HEK293 (cell line): ENCODE results near the gene DNHD1.

Experiments
- CTCF ChIA-PET: fragments of 350-600 bp; formaldehyde crosslinking; extraction: SDS; loops from one replicate; lab custom pipeline; 2021; ENCODE audit warnings: antibody characterized with exemption; lab: Yijun Ruan, JAX
- POLR2A ChIA-PET: fragments of 300-600 bp; formaldehyde crosslinking; extraction: SDS; loops from one replicate; lab custom pipeline; 2020; ENCODE audit warnings: antibody characterized with exemption, inconsistent platforms; lab: Yijun Ruan, JAX
- H3K27ac ChIP-seq: fragments of 200-500 bp; sonication (Bioruptor generic); 2 replicates; pipeline ENCODE4 v1.5.1; 2014; ENCODE audit warnings: low read depth, low read length, control low read depth, inconsistent platforms; ENCODE audit errors: extremely low read depth
- H3K36me3 ChIP-seq, 2 experiments: fragments of 200-500 bp in 1 of 2; sonication (Bioruptor generic) in 1 of 2; 1 replicate in 1 of 2; 2 replicates in 1 of 2; pipeline ENCODE4 v1.5.1; 2014 to 2017; ENCODE audit warnings: inconsistent platforms in 2 of 2, low read length in 2 of 2; ENCODE audit not compliant: control insufficient read depth in 2 of 2, insufficient read depth in 1 of 2
- H3K4me1 ChIP-seq: fragments of 200-500 bp; sonication (Bioruptor generic); 2 replicates; pipeline ENCODE4 v1.5.1; 2014; ENCODE audit warnings: mild to moderate bottlenecking, low read length, inconsistent platforms; ENCODE audit not compliant: control insufficient read depth, insufficient read depth
- H3K4me3 ChIP-seq: 2 replicates; pipeline ENCODE4 v1.5.1; 2011; ENCODE audit warnings: low read depth, mild to moderate bottlenecking, control low read depth, low read length, moderate library complexity
- H3K9me3 ChIP-seq: fragments of 200-500 bp; sonication (Bioruptor generic); 2 replicates; pipeline ENCODE4 v1.5.1; 2014; ENCODE audit warnings: low read depth, low read length, inconsistent platforms; ENCODE audit not compliant: control insufficient read depth, insufficient read depth
- BCL11B ChIP-seq: fragments of 450-650 bp; formaldehyde crosslinking; IDR thresholded peaks from 2 replicates; pipeline ENCODE4 v1.5.1; 2016; ENCODE audit warnings: low read depth, missing biosample characterization, missing genetic modification characterization
- FEZF1 ChIP-seq: fragments of 450-650 bp; formaldehyde crosslinking; IDR thresholded peaks from 2 replicates; pipeline ENCODE4 v1.5.1; 2016; ENCODE audit warnings: missing biosample characterization, missing genetic modification characterization
- HOXA7 ChIP-seq: sonication (generic); formaldehyde crosslinking; IDR thresholded peaks from 2 replicates; pipeline ENCODE4 v1.8.1; 2022; ENCODE audit warnings: missing genetic modification reagents, borderline replicate concordance
- HOXC10 ChIP-seq: sonication (generic); formaldehyde crosslinking; IDR thresholded peaks from 2 replicates; pipeline ENCODE4 v1.8.1; 2023; ENCODE audit warnings: mild to moderate bottlenecking, missing genetic modification reagents
- KLF1 ChIP-seq: fragments of 450-650 bp; formaldehyde crosslinking; IDR thresholded peaks from 2 replicates; pipeline ENCODE4 v1.5.1; 2016; ENCODE audit warnings: missing biosample characterization, missing genetic modification characterization
- MZF1 ChIP-seq: fragments of 450-650 bp; formaldehyde crosslinking; IDR thresholded peaks from 2 replicates; pipeline ENCODE4 v1.5.1; 2017; ENCODE audit warnings: missing biosample characterization, missing genetic modification characterization, borderline replicate concordance
- ZBTB20 ChIP-seq: fragments of 450-650 bp; formaldehyde crosslinking; IDR thresholded peaks from 2 replicates; pipeline ENCODE4 v1.5.1; 2016; ENCODE audit warnings: missing biosample characterization, missing genetic modification characterization
- ZBTB21 ChIP-seq: fragments of 450-650 bp; formaldehyde crosslinking; IDR thresholded peaks from 2 replicates; pipeline ENCODE4 v1.5.1; 2017; ENCODE audit warnings: missing biosample characterization, missing genetic modification characterization
- ZNF138 ChIP-seq: fragments of 450-650 bp; formaldehyde crosslinking; IDR thresholded peaks from 2 replicates; pipeline ENCODE4 v1.5.1; 2016; ENCODE audit warnings: missing biosample characterization, missing genetic modification characterization, borderline replicate concordance
- ZNF174 ChIP-seq: fragments of 450-650 bp; formaldehyde crosslinking; IDR thresholded peaks from 2 replicates; pipeline ENCODE4 v1.5.0; 2017; ENCODE audit warnings: missing biosample characterization, mild to moderate bottlenecking, missing genetic modification characterization
- ZNF521 ChIP-seq: fragments of 450-650 bp; formaldehyde crosslinking; IDR thresholded peaks from 2 replicates; pipeline ENCODE4 v1.5.1; 2017; ENCODE audit warnings: missing biosample characterization, mild to moderate bottlenecking, missing genetic modification characterization
- ZNF549 ChIP-seq: fragments of 450-650 bp; IDR thresholded peaks from 2 replicates; pipeline ENCODE4 v1.5.1; 2018; ENCODE audit warnings: missing biosample characterization, missing genetic modification characterization, mild to moderate bottlenecking, inconsistent platforms, moderate library complexity
- ZNF596 ChIP-seq: fragments of 450-650 bp; IDR thresholded peaks from 2 replicates; pipeline ENCODE4 v1.5.0; 2018; ENCODE audit warnings: missing biosample characterization, mild to moderate bottlenecking, missing genetic modification characterization, moderate library complexity
- ZNF610 ChIP-seq: fragments of 450-650 bp; formaldehyde crosslinking; IDR thresholded peaks from 2 replicates; pipeline ENCODE4 v1.5.1; 2016; ENCODE audit warnings: missing biosample characterization, missing genetic modification characterization, borderline replicate concordance
- ZNF677 ChIP-seq: fragments of 450-650 bp; IDR thresholded peaks from 2 replicates; pipeline ENCODE4 v1.5.0; 2018; ENCODE audit warnings: missing biosample characterization, mild to moderate bottlenecking, missing genetic modification characterization, moderate library complexity
- ZNF707 ChIP-seq: fragments of 450-650 bp; formaldehyde crosslinking; IDR thresholded peaks from 2 replicates; pipeline ENCODE4 v1.5.1; 2016; ENCODE audit warnings: missing biosample characterization, missing genetic modification characterization
- TF ChIP-seq, protein P1 (sequence below): fragments of 450-650 bp; formaldehyde crosslinking; IDR thresholded peaks from 2 replicates; pipeline ENCODE4 v1.5.1; 2017; ENCODE audit warnings: missing biosample characterization, missing genetic modification characterization
- TF ChIP-seq, protein P2 (sequence below): fragments of 450-650 bp; formaldehyde crosslinking; IDR thresholded peaks from 2 replicates; pipeline ENCODE4 v1.5.1; 2016; ENCODE audit warnings: missing biosample characterization, missing genetic modification characterization
- TF ChIP-seq, protein P3 (sequence below): fragments of 450-650 bp; formaldehyde crosslinking; IDR thresholded peaks from 2 replicates; pipeline ENCODE4 v1.5.1; 2016; ENCODE audit warnings: missing biosample characterization, missing genetic modification characterization, low read depth
- TF ChIP-seq, protein P4 (sequence below): fragments of 450-650 bp; formaldehyde crosslinking; IDR thresholded peaks from 2 replicates; pipeline ENCODE4 v1.5.1; 2016; ENCODE audit warnings: missing biosample characterization, missing genetic modification characterization
- TF ChIP-seq, protein P5 (sequence below): fragments of 450-650 bp; formaldehyde crosslinking; optimal IDR thresholded peaks from 2 replicates; pipeline ENCODE3; 2016; ENCODE audit warnings: missing biosample characterization, mild to moderate bottlenecking, missing genetic modification characterization
- TF ChIP-seq, protein P6 (sequence below): fragments of 450-650 bp; formaldehyde crosslinking; IDR thresholded peaks from 2 replicates; pipeline ENCODE4 v1.5.1; 2016; ENCODE audit warnings: missing biosample characterization, missing genetic modification characterization, borderline replicate concordance

DNHD1 gene

DNA sequence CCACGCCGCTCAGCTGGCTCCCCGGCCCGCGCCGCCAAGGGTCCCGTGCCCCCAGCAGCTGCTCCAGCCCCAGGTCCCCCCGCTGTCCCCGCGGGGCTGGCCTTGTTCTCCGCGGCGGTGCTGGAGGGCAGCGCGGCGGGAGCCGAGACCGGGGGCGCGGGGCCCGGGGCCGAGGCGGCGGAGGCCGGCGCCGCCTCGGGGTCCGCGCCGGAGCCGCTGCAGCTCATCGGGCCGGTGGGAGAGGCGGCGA is 114.8 kb downstream of the DNHD1 start:
- H3K4me3 ChIP-seq = peak overlapping the region; percentile 83
- H3K9me3 ChIP-seq = no peaks in the 10 kb centered on the region
- peaks cover 0 to 75% of the 10 kb centered on the region in 2 experiments; a peak in 1 of 3 replicates for H3K36me3 ChIP-seq
- CTCF ChIA-PET = interaction anchor here (0.6 to 2.0 kb wide), 2 partner anchors 72 to 851 kb away, joined by 4 to 10 read pairs; partner anchors contain the start of gene MRPL17
- H3K27ac ChIP-seq = peak overlapping the region; percentile 70
- TF ChIP-seq ZNF138 (tag by site-specific recombination) (no peak), ZNF610 (tag by site-specific recombination) (no peak), ZNF521 (tag by site-specific recombination) (no peak), HOXC10 (0 out of 2 replicates have a peak, but pooled peaks have one; percentile 91), FEZF1 (tag by site-specific recombination) (no peak), BCL11B (tag by site-specific recombination) (no peak), ZNF174 (no peak), ZBTB20 (tag by site-specific recombination) (no peak), ZNF677 (tag by site-specific recombination) (0 out of 2 replicates have a peak, but pooled peaks have one; percentile 24), MZF1 (tag by site-specific recombination) (no peak), HOXA7 (no peak), ZNF707 (tag by site-specific recombination) (no peak), ZNF596 (tag by site-specific recombination) (no peak), KLF1 (tag by site-specific recombination) (no peak), ZNF549 (tag by site-specific recombination) (no peak), ZBTB21 (tag by site-specific recombination) (no peak)
- TF ChIP-seq, protein P1, sequence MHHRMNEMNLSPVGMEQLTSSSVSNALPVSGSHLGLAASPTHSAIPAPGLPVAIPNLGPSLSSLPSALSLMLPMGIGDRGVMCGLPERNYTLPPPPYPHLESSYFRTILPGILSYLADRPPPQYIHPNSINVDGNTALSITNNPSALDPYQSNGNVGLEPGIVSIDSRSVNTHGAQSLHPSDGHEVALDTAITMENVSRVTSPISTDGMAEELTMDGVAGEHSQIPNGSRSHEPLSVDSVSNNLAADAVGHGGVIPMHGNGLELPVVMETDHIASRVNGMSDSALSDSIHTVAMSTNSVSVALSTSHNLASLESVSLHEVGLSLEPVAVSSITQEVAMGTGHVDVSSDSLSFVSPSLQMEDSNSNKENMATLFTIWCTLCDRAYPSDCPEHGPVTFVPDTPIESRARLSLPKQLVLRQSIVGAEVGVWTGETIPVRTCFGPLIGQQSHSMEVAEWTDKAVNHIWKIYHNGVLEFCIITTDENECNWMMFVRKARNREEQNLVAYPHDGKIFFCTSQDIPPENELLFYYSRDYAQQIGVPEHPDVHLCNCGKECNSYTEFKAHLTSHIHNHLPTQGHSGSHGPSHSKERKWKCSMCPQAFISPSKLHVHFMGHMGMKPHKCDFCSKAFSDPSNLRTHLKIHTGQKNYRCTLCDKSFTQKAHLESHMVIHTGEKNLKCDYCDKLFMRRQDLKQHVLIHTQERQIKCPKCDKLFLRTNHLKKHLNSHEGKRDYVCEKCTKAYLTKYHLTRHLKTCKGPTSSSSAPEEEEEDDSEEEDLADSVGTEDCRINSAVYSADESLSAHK (tag by site-specific recombination) = no peak
- TF ChIP-seq, protein P2, sequence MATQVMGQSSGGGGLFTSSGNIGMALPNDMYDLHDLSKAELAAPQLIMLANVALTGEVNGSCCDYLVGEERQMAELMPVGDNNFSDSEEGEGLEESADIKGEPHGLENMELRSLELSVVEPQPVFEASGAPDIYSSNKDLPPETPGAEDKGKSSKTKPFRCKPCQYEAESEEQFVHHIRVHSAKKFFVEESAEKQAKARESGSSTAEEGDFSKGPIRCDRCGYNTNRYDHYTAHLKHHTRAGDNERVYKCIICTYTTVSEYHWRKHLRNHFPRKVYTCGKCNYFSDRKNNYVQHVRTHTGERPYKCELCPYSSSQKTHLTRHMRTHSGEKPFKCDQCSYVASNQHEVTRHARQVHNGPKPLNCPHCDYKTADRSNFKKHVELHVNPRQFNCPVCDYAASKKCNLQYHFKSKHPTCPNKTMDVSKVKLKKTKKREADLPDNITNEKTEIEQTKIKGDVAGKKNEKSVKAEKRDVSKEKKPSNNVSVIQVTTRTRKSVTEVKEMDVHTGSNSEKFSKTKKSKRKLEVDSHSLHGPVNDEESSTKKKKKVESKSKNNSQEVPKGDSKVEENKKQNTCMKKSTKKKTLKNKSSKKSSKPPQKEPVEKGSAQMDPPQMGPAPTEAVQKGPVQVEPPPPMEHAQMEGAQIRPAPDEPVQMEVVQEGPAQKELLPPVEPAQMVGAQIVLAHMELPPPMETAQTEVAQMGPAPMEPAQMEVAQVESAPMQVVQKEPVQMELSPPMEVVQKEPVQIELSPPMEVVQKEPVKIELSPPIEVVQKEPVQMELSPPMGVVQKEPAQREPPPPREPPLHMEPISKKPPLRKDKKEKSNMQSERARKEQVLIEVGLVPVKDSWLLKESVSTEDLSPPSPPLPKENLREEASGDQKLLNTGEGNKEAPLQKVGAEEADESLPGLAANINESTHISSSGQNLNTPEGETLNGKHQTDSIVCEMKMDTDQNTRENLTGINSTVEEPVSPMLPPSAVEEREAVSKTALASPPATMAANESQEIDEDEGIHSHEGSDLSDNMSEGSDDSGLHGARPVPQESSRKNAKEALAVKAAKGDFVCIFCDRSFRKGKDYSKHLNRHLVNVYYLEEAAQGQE (tag by site-specific recombination) = no peak
- TF ChIP-seq, protein P3, sequence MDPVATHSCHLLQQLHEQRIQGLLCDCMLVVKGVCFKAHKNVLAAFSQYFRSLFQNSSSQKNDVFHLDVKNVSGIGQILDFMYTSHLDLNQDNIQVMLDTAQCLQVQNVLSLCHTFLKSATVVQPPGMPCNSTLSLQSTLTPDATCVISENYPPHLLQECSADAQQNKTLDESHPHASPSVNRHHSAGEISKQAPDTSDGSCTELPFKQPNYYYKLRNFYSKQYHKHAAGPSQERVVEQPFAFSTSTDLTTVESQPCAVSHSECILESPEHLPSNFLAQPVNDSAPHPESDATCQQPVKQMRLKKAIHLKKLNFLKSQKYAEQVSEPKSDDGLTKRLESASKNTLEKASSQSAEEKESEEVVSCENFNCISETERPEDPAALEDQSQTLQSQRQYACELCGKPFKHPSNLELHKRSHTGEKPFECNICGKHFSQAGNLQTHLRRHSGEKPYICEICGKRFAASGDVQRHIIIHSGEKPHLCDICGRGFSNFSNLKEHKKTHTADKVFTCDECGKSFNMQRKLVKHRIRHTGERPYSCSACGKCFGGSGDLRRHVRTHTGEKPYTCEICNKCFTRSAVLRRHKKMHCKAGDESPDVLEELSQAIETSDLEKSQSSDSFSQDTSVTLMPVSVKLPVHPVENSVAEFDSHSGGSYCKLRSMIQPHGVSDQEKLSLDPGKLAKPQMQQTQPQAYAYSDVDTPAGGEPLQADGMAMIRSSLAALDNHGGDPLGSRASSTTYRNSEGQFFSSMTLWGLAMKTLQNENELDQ (tag by site-specific recombination) = no peak
- TF ChIP-seq, protein P4, sequence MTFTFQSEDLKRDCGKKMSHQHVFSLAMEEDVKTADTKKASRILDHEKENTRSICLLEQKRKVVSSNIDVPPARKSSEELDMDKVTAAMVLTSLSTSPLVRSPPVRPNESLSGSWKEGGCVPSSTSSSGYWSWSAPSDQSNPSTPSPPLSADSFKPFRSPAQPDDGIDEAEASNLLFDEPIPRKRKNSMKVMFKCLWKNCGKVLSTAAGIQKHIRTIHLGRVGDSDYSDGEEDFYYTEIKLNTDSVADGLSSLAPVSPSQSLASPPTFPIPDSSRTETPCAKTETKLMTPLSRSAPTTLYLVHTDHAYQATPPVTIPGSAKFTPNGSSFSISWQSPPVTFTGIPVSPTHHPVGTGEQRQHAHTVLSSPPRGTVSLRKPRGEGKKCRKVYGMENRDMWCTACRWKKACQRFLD = no peak
- TF ChIP-seq, protein P5, sequence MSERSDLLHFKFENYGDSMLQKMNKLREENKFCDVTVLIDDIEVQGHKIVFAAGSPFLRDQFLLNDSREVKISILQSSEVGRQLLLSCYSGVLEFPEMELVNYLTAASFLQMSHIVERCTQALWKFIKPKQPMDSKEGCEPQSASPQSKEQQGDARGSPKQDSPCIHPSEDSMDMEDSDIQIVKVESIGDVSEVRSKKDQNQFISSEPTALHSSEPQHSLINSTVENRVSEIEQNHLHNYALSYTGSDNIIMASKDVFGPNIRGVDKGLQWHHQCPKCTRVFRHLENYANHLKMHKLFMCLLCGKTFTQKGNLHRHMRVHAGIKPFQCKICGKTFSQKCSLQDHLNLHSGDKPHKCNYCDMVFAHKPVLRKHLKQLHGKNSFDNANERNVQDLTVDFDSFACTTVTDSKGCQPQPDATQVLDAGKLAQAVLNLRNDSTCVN (tag by site-specific recombination) = peak; percentile 40
- TF ChIP-seq, protein P6, sequence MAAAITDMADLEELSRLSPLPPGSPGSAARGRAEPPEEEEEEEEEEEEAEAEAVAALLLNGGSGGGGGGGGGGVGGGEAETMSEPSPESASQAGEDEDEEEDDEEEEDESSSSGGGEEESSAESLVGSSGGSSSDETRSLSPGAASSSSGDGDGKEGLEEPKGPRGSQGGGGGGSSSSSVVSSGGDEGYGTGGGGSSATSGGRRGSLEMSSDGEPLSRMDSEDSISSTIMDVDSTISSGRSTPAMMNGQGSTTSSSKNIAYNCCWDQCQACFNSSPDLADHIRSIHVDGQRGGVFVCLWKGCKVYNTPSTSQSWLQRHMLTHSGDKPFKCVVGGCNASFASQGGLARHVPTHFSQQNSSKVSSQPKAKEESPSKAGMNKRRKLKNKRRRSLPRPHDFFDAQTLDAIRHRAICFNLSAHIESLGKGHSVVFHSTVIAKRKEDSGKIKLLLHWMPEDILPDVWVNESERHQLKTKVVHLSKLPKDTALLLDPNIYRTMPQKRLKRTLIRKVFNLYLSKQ (tag by site-specific recombination) = no peak
- H3K4me1 ChIP-seq = no peaks in the 10 kb centered on the region
- POLR2A ChIA-PET = interaction anchor here (0.5 to 3.7 kb wide), 15 partner anchors 8 to 136 kb away, joined by 3 to 20 read pairs (median 4); partner anchors contain the start of genes DCHS1, ILK, MRPL17 and RRP8
